DOHH2 (cell line): ENCODE data around the gene ZDHHC6.

Experiments used
- CTCF ChIP-seq: fragments of 200-600 bp; sonication (generic); IDR thresholded peaks from one replicate; pipeline ENCODE4 v1.5.1; 2014; ENCODE audit warnings: antibody characterized with exemption, mild to moderate bottlenecking, low read depth, low read length; ENCODE audit not compliant: poor library complexity, severe bottlenecking
- EZH2phosphoT487 ChIP-seq: fragments of 200-600 bp; sonication (generic); IDR thresholded peaks from 2 replicates; pipeline ENCODE4 v1.6.1; 2017; ENCODE audit warnings: borderline replicate concordance, mild to moderate bottlenecking, antibody characterized with exemption, low read length, moderate library complexity, mixed read lengths

GRCh38 chr10:112448888-112449287, 2.2 kb upstream of the ZDHHC6 start:
- no peak for TF ChIP-seq CTCF
- TF ChIP-seq EZH2phosphoT487 = no peak
